ENCODE data around the gene ENTREP1.
"Not testable (repeated sequence)": the region's sequence is repeated elsewhere in the genome, so short reads cannot be mapped to it uniquely, and the experiment has no call there.

The ENTREP1 gene

DNA sequence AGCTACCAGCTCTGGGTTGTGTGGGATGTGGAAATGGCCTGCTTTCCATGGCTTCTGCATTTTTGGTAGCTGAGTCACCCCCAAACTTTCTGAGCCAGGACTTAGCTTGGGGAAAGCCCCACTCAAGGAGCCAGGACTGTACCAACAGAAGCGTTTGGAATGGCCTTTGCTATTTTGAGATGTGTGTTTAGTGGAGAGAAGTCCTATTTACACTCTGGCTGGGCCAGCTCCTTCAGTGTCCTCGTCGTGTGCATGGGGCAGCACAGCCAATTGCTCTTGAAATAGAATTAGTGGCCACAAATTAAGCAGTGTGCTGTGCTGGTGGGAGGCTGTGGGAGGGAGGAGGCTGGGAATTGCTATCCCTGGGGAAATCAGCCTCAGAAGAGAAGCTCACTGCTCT, 51.6 kb downstream of the ENTREP1 start:
- no peak for DNase-seq

DNA sequence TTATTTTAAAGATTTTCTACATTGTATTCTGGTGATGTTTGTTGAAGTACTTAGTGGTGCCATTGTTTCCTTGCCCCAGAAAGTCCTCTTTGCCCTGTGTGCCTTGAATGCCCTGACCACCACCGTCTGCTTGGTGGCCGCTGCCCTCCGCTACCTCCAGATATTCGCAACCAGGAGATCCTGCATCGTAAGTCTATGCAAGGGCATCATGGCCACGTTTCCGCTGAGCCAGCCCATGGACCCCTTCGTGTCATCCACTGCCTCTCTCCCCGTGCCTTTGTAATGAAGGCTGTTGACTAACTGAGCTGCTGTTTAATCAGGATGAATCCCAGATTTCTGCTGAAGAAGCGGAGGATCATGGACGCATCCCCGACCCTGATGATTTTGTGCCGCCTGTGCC, 52.3 kb downstream of the ENTREP1 start:
- DNase-seq, result no peak

DNA sequence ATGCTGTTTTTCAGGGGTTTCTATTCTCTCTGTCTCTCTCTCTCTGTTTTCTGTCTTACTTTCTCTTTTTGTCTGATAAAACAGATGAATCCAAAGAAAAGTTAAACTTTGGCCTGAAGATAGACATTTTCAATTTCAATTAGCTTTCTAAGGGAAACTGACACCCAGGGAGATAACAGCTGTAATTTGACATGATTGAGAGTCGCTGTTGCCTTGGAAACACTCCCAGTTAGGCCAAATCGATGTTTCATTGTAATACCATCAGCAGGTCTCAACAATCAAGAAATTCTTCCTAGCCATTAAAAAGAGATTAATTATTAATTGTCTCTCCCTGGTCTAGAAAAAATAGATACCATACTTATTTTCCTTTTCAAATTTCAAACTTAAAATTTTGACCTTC, 53.0 kb downstream of the ENTREP1 start:
- no peak for DNase-seq

DNA sequence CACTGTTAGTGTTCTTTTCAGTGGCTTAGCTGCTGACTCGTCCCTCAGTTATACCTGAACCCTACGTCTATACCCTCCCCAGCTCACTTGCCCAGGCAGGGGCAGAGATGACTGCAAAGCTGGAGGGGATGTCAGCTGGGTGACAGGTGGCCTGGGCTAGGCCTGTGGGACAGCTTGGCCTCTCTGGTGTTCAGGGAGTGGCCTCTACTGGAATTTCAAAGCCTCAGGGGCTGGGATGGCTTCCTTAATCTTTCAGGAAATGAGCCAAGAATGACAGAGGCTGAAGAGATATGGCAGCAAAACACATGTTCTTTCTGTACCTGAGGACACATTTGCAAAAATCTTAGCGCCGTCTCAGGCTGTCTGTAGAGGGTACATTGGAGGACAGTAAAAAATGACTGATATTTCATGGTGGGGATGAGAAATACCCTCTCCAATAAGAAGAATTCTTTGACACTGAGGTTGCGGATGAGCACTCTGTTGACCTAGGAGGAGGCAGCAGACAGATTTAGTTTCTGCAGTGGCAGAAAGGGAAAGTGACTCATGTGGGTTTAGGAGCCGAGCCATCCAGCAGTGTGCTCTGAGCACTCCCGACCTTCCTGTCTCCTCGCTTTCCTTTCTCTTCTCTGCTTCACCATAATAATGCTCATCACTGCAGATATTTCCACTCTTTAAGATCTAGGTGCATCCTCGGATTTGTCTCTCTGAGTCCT, 54.4 kb downstream of the ENTREP1 start:
- no peak for DNase-seq

DNA sequence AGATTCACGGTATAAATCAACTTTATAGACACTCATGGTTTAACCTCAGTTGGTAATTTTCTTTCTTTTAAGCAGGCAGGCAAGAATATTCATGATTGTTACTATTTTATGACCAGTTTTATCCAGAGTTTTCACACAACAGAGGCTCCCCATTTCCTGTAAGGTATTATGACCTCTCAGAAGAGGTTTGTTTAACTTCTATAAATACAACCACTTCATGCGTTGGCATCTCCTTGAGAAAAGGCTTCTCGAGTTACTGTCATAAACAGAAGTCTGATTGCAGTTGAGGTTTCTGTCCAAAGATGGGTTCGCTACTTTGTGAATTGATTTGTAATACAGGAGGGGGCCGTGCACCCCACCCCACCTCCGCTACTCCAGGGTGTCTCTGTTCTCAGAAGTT, 55.3 kb downstream of the ENTREP1 start:
- DNase-seq, result no peak

DNA sequence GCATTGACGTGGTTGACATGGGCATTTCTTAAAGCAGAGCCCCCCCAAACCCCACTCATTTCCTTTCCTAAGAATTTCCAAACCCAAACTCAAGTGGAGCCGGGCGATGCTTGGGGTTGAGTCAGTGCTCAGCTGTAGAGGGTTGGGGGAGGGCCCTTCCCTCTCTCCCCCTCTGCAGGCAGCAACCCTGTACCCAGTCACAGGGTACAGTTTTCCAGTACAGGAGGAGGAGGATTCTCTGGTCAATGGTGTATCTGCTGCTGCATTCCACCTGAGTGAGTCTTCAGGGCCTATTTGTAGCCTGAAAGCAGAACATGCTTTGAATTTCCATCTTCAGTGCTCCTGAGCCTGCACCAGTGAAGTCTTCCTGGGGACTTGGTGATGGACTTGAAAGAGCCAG, 55.8 kb downstream of the ENTREP1 start:
- no peak for DNase-seq

DNA sequence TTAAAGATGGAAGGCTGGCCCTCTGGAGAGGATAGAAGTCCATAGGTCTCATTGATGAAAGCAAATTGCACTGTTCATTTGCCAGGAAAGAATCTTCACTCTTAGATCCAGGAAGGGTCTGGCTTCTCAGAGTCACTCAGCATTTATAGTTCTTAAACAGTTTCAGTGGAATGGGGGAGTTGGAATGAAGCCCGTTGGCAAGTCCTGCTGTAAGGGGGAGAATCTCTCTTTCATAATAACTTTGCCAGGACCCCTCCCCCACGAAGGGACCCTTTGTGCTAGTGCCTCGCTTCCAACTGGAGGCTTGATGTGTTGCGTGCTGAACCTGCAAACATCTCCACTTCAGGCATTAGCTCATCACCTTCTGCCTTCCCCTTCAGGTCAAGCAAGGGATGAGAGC, 57.1 kb downstream of the ENTREP1 start:
- no peak for DNase-seq

DNA sequence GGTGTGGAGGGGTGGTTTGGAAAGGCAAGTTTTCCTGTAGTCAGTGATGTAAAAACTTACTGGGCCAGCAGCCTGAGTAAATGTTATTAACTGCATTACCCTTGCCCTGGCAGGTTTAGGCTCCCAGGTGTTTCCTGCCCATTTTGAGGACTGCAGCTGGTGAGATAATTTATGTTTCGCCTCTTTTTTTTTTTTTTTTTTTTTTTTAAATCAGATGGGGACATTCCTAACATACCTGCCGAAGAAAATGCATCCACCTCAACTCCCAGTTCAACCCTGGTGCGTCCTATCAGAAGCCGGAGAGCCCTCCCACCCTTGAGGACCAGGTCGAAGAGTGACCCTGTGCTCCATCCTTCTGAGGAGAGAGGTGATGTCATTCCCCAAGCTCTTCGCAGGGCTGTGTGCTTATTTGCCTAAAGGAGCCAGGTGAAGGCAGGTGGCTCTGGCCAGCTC, 60.6 kb downstream of the ENTREP1 start:
- DNase-seq, result no peak

DNA sequence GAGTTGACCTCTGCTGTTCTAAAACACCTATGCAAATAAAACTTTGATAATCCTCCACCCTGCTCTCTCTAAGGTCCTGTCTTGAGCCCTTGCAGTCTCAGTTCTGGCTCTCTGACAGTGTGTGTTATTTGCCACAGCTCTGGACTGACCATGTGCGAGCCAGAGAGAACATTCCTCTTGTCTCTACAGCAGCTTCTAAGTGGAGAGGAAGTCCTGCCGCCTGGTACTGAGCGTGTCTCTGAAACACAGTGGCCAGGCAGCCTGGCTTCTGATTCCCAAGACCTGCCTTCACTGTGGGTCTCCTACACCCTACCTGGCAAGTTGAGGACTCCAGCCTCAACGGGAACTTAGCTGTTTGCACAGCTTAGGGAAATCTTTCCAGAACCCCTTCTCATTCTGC, 61.6 kb downstream of the ENTREP1 start:
- no peak for DNase-seq

DNA sequence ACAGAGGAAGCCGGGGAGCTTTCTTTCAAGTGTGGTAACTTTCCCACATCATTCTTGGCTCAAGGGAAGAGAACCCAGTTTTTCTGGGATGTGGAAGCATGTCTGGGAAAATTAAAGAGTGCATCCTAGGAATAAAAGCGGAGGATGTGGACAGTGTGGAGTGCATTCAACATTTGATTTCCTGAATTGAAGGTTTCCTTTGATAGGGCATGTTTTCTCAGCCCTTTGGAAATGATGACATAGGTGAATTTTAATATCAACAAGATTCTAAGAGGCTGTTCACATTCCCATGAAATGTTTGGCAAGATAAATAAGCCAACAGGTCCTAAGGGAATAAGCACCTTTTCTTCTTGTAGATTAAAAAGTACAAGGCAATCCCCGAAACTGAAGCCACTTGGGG, 63.6 kb downstream of the ENTREP1 start:
- DNase-seq, result no peak

DNA sequence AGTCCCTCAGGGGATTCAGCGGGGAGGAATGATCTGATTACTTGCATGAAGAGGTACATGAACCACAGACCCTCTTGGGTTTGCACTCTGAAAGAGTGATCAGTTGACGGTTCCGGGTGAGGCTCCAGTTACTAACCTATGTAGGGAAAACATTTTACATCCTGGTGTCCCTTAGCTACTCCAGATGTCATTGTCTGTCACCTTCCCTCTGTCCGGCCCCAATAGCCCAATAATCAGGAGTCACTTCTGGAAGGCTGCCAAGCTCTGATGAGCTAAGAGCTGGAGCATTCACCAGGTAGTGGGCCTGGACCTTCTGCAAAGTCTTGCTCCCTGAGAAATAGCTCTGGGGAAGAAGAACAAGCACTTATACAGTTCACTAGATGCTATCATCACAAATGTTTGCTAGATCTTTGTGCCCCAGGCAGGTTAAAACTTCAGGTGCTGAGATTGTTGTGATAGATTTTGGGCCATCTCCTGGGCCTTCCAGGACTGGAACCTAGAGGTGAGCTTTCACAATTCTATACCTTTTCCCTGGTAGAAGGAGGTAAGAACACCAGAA, 64.5 kb downstream of the ENTREP1 start:
- no peak for DNase-seq

DNA sequence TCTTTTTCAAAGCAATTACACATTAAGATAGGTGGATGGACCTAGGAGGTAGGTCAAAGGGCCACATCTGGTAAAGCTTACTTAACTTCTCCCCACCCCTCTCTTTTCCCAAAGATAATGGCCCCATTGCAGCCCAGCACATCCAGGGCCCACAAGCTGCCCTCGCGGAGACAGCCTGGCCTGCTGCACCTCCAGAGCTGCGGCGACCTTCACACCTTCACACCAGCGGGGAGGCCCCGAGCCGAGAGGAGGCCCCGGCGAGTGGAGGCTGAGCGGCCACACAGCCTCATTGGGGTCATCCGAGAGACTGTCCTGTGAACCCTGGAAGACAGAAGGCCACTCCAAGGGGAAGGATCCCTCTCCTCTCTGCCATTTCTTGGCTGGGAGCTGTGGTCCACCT, 66.5 kb downstream of the ENTREP1 start:
- no peak for DNase-seq

DNA sequence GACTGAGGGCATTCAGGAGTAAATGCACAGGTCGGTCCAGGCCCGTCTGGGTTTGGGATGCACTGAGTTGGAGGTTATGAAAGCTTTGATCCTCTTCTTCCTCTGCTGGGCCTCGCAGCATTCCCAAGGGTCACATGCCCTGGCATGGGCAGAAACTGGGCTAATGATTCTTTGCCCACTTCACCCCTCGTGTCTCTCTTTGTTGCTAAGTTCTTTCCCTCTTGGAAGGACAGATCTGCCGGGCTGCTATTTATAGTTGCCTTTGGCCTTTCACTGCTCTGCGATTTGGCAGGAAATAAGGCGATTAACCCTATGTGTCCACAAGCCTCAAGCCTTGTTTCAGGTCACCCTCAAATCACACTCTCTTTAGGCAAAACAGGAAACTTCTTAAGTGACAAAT, 66.9 kb downstream of the ENTREP1 start:
- DNase-seq, result no peak

DNA sequence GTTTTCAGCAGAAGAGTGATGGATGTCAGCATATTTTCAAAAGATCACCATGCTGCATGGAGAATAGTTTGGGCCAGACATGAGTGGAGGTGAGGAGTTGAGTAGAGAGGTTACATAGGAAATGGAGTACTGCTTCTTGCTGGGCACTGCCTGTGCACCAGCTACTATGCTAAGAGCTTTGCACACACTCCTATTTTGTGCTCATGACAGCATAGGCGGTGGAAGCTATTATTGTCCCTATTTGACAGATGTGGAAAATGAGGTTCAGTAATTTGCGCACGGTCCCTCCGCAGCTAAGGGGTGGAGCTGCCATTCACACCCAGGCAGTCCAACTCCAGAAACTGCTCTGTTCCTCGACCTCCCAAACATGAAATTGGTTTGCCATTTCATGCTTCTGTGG, 67.8 kb downstream of the ENTREP1 start:
- DNase-seq, result no peak

DNA sequence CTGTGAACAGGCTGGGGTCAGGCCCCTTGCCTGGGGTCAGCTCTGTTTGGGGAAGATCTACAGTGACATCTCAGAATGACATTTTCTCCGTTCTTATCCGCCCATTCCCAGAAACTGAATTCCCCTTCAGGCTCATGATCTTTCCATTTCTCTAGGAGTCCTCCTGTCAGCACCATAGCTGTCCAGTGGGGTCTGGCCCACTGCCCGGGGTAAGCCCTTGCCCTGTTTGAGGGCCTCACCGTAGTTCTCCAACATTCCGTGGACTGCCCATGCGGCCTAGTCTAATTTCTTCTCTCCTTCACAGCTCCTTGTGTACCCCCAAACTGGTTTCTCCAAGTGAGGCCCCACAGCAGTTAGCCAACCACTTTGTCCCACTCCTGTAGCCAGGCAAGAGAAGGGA, 68.4 kb downstream of the ENTREP1 start:
- DNase-seq, result no peak

DNA sequence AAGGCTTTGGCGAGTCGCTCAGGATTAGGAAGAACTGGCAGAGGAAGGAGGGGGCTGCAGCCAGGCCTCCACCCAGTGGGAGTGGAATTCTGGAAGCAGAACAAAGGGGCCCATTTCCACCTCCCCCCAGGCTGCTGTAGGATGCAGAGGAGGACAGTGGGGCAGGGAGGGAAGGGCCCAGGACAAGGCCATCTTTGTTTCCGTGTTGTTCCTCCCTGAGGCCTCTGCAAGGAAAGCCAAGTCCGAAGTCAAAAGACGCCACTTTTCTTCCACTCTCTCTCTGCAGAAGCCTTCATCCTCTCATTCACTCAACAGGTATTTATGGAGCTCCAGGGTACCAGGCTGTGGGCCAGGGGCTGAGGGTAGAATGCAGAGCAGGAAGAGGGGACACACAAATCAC, 70.7 kb downstream of the ENTREP1 start:
- DNase-seq, result no peak

DNA sequence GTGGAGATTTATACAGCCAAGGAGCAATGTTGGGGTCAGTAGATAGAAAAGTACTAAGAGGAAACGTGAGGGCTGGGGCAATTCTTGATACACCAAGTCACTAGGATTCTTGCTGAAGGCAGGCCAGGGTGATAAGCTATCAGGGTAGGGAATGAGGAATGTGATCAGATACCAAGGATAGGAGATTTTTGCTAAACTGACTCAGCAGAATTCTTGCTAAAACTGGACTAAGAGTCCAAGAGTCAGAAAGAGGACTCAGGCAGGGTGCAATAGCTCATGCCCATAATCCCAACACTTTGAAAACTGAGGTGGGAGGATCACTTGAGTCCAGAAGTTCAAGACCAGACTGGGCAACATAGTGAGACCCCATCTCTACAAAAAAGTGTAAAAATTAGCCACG, 71.7 kb downstream of the ENTREP1 start:
- no peak for DNase-seq

DNA sequence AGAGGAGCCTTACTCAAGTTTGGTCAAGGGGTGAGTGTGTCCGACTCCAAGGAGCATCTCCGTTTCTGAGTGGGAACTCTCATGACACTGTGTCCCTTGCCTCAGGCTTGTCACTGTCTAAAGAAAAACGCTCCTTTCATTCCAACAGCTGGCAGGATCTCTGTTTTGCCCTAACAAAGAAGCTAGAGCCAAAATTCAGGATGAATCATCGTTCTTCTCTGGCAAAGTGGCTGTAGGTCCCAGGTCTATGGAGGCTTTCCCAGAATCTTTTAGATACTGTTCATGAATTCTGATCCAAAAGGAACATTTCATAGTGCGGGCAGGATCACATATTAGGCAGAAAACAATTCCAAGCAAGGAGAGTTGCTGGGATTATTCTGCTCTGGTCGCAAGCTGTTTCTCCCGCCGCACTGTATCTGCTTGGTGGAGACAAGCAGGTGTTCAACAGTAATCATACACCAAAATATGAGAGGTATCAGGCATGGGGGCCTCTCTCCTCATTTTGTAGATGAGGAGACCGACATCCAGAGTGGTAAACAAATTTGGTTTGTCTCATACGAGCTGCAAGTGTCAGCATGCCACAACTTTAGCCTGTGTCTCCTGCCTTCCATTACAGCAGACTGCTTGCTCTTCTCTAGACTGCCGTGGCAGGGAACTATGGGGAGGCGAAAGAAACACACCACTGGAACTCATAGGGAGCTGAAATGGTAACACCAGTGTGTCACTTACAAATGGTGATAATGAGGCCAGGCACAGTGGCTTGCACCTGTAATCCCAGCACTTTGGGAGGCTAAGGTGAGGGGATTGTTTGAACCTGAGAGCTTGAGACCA, 72.6 kb downstream of the ENTREP1 start:
- no peak for DNase-seq

DNA sequence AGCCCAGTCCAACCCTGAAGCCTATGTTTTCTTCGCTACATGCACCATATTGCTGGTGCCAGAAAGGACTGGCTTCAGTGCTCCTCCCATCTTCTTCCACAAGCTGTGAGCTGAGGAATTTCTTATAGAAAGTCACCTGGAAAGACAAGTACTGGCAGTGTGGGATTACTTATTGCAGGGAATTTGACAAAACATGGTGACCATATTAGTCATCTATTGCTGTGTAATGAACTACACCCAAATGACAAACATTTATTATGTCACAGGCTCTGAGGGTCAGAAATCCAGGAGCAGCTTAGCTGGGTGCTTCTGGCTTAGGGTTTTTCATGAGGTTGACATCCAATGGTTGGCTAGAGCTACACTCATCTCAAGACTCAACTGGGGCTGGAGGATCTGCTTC, 75.5 kb downstream of the ENTREP1 start:
- no peak for DNase-seq

DNA sequence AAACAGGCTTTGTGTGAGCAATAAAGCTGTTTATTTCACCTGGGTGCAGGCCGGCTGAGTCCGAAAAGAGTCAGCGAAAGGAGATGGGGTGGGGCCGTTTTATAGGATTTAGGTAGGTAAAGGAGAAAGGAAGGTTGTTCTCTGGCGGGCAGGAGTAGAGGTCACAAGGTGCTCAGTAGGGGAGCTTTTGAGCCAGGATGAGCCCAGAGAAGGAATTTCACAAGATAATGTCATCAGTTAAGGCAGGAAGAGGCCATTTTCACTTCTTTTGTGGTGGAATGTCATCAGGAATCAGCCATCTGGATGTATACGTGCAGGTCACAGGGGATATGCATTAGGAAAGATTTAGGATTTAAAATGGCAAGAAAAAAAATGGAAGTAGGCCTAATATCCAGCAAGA, 84.9 kb downstream of the ENTREP1 start:
- not testable (repeated sequence) for DNase-seq

DNA sequence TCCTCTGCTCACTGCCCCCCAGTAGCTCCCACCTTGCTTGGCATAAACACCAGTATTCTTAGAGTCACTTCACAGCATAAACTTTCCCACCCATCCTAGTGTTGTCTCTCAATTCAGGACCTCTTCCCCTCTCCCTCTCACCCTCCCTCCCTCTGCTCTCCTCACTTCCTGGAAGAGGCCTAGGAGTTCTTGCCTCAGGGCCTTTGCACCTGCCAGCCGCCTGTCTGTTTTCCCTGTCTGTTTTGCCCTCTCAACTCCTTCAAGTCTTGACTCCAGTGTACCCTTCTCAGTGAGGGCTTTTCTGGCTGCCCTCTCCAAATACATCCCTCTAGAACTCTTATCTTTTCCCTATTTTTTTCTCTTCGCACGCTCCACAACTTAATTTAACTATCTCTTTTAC, 86.2 kb downstream of the ENTREP1 start:
- no peak for DNase-seq

DNA sequence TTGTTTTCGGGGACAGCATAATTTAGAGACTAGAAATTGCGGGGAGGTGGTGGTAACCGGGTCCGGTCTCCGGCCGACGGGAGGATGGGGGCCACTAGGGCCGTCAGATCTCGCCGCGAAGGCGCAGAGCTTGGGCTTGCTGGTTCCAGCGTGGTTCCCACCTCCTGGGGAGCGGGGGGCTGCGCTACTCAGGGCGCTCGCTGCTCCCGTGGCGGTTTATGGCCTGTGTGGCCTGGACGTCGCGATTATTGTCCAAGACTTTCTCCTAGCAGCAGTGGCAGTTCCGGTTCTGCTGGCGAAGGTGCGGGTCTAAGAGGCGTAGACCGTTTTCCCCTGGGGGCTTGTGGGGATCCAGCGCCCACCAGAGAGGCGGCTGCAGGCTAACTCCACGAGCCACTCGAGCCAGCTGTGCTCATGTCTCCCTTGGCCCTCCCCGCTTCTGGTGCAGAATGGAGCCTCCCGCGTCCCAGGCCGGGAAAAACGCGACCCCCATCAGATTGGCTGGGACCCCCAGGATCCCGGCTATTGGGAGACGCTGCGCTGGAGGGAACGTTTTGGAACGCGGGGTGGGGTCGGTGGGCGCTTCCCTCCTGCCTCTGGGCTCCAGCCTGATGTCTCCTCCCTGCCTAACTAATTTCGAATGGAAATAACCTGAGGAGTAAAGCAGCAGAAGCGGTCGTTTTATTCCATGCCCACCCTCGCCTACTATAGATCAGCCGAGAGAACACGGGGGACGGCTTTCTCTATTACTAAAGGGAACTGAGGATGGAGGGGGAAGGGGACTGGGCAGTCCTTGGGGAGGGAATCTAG, 87.1 kb downstream of the ENTREP1 start:
- DNase-seq, result peak; percentile 29

DNA sequence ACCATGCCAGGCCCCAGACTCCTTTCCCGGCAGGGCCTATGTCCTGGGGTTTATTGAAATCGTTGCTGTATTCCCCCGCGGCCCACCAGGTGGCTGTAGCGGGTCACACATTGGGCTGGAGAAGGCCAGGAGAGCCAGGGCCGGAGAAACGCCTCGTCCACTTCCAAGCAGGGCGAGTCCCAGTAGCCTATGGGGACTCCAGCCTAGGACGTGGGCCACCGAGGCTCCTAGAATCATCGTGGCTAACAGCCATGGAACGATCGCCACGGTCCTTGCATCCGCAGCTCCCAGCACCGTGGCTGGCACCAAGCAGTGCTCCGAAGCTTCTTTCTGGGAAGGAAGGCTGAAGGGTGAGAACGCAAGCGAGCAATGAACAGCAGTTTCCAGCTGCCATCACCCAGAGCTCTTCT, 87.7 kb downstream of the ENTREP1 start:
- peak; percentile 86 for DNase-seq
